HEK293 (cell line): ENCODE data around the gene TLE3.

Experiments used
- FEZF1 ChIP-seq: fragments of 450-650 bp; formaldehyde crosslinking; IDR thresholded peaks from 2 replicates; pipeline ENCODE4 v1.5.1; 2016; ENCODE audit warnings: missing biosample characterization, missing genetic modification characterization
- GLI4 ChIP-seq: fragments of 450-650 bp; formaldehyde crosslinking; IDR thresholded peaks from 2 replicates; pipeline ENCODE4 v1.5.1; 2016; ENCODE audit warnings: missing biosample characterization, missing genetic modification characterization
- KLF9 ChIP-seq: fragments of 450-650 bp; formaldehyde crosslinking; IDR thresholded peaks from 2 replicates; pipeline ENCODE4 v1.5.1; 2016; ENCODE audit warnings: missing biosample characterization, missing genetic modification characterization, low read depth
- MEIS1 ChIP-seq: sonication (generic); formaldehyde crosslinking; IDR thresholded peaks from 2 replicates; pipeline ENCODE4 v1.8.1; 2022; ENCODE audit warnings: missing genetic modification reagents, mild to moderate bottlenecking, borderline replicate concordance
- SCRT2 ChIP-seq: fragments of 450-650 bp; formaldehyde crosslinking; IDR thresholded peaks from 2 replicates; pipeline ENCODE4 v1.5.1; 2016; ENCODE audit warnings: missing biosample characterization, missing genetic modification characterization
- SETDB1 ChIP-seq: IDR thresholded peaks from one replicate; pipeline ENCODE4 v1.6.1; 2017; ENCODE audit warnings: mild to moderate bottlenecking, low read length, moderate library complexity, mixed read lengths; ENCODE audit not compliant: insufficient read length
- ZNF10 ChIP-seq: fragments of 450-650 bp; formaldehyde crosslinking; IDR thresholded peaks from 2 replicates; pipeline ENCODE4 v1.5.1; 2017; ENCODE audit warnings: missing biosample characterization, missing genetic modification characterization
- ZNF121 ChIP-seq: fragments of 450-650 bp; formaldehyde crosslinking; IDR thresholded peaks from 2 replicates; pipeline ENCODE4 v1.5.1; 2016; ENCODE audit warnings: missing biosample characterization, missing genetic modification characterization
- ZNF138 ChIP-seq: fragments of 450-650 bp; formaldehyde crosslinking; IDR thresholded peaks from 2 replicates; pipeline ENCODE4 v1.5.1; 2016; ENCODE audit warnings: missing biosample characterization, missing genetic modification characterization, borderline replicate concordance
- ZNF202 ChIP-seq: fragments of 450-650 bp; formaldehyde crosslinking; IDR thresholded peaks from 2 replicates; pipeline ENCODE4 v1.5.1; 2016; ENCODE audit warnings: missing biosample characterization, missing genetic modification characterization, borderline replicate concordance
- ZNF24 ChIP-seq: fragments of 450-650 bp; formaldehyde crosslinking; IDR thresholded peaks from 2 replicates; pipeline ENCODE4 v1.5.1; 2016; ENCODE audit warnings: missing biosample characterization, missing genetic modification characterization
- ZNF311 ChIP-seq: fragments of 450-650 bp; formaldehyde crosslinking; IDR thresholded peaks from 2 replicates; pipeline ENCODE4 v1.5.1; 2017; ENCODE audit warnings: missing biosample characterization, missing genetic modification characterization, borderline replicate concordance
- ZNF404 ChIP-seq: fragments of 450-650 bp; formaldehyde crosslinking; IDR thresholded peaks from 2 replicates; pipeline ENCODE4 v1.5.1; 2017; ENCODE audit warnings: missing biosample characterization, missing genetic modification characterization
- ZNF426 ChIP-seq: fragments of 450-650 bp; formaldehyde crosslinking; IDR thresholded peaks from 2 replicates; pipeline ENCODE4 v1.5.1; 2017; ENCODE audit warnings: missing biosample characterization, missing genetic modification characterization, mild to moderate bottlenecking, inconsistent platforms, moderate library complexity
- ZNF473 ChIP-seq: fragments of 450-650 bp; formaldehyde crosslinking; IDR thresholded peaks from 2 replicates; pipeline ENCODE4 v1.5.1; 2017; ENCODE audit warnings: missing biosample characterization, missing genetic modification characterization
- ZNF558 ChIP-seq: fragments of 450-650 bp; formaldehyde crosslinking; IDR thresholded peaks from 2 replicates; pipeline ENCODE4 v1.5.1; 2016; ENCODE audit warnings: missing biosample characterization, missing genetic modification characterization
- ZNF585B ChIP-seq: fragments of 450-650 bp; formaldehyde crosslinking; IDR thresholded peaks from 2 replicates; pipeline ENCODE4 v1.5.1; 2016; ENCODE audit warnings: missing biosample characterization, missing genetic modification characterization
- ZNF654 ChIP-seq: fragments of 450-650 bp; formaldehyde crosslinking; IDR thresholded peaks from 2 replicates; pipeline ENCODE4 v1.5.1; 2016; ENCODE audit warnings: low read depth, missing biosample characterization, missing genetic modification characterization
- ZNF707 ChIP-seq: fragments of 450-650 bp; formaldehyde crosslinking; IDR thresholded peaks from 2 replicates; pipeline ENCODE4 v1.5.1; 2016; ENCODE audit warnings: missing biosample characterization, missing genetic modification characterization
- ZNF843 ChIP-seq: fragments of 450-650 bp; formaldehyde crosslinking; IDR thresholded peaks from 2 replicates; pipeline ENCODE4 v1.5.1; 2016; ENCODE audit warnings: missing biosample characterization, missing genetic modification characterization
- ZSCAN30 ChIP-seq: fragments of 450-650 bp; IDR thresholded peaks from 2 replicates; pipeline ENCODE4 v1.5.1; 2018; ENCODE audit warnings: missing biosample characterization, mild to moderate bottlenecking, missing genetic modification characterization, moderate library complexity
- TF ChIP-seq, protein P1 (sequence below): fragments of 450-650 bp; formaldehyde crosslinking; IDR thresholded peaks from 2 replicates; pipeline ENCODE4 v1.5.1; 2016; ENCODE audit warnings: missing biosample characterization, missing genetic modification characterization
- TF ChIP-seq, protein P2 (sequence below): fragments of 450-650 bp; formaldehyde crosslinking; IDR thresholded peaks from 2 replicates; pipeline ENCODE4 v1.5.1; 2016; ENCODE audit warnings: missing biosample characterization, missing genetic modification characterization
- TF ChIP-seq, protein P3 (sequence below): fragments of 450-650 bp; formaldehyde crosslinking; IDR thresholded peaks from 2 replicates; pipeline ENCODE4 v1.5.1; 2016; ENCODE audit warnings: missing biosample characterization, missing genetic modification characterization
- TF ChIP-seq, protein P4 (sequence below): fragments of 450-650 bp; IDR thresholded peaks from 2 replicates; pipeline ENCODE4 v1.5.1; 2018; ENCODE audit warnings: missing biosample characterization, mild to moderate bottlenecking, missing genetic modification characterization
- TF ChIP-seq, protein P5 (sequence below): fragments of 450-650 bp; formaldehyde crosslinking; IDR thresholded peaks from 2 replicates; pipeline ENCODE4 v1.5.1; 2016; ENCODE audit warnings: missing biosample characterization, missing genetic modification characterization
- TF ChIP-seq, protein P6 (sequence below): fragments of 450-650 bp; formaldehyde crosslinking; IDR thresholded peaks from 2 replicates; pipeline ENCODE4 v1.5.1; 2016; ENCODE audit warnings: missing biosample characterization, missing genetic modification characterization

The TLE3 gene

DNA sequence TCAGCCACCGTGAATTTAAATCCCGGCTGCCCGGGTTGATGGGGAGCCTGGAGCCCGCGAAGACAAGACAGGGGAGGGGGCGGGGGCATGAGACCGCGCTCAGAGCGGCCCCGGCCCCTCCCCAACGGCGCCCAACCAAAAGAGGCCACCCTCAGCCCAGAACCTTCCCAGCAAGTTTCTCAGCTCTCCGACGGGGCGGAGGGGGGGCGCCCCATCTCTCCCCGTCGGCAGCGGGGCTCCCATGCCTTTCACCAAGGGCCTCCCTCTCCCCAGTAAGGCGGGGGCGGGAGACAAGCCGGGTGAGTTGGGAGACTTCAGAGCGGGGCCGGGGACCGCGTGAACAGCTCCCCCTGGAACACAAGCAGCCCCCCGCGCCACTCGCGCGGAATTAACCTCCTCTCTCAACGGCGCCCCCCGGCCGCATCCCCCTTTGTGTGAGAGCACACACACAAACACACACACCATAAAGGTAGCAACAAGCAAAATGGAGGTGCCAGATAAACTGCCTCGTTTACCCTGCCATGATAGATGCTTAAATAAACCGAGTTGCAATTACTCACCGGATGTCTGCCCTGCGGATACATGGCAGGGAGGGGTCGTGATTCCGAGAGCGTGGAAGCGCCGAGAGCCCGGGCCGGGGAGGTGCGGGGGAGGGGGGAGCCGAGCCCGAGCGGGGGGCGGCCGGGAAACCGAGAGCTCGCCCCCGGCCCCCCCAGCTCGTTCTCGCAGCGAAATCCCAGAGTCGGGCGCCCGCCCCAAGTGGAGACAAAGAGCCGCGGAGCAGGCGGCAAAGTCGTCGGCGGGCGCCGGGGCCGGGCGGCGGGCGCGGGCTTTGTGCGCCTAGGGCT is 1.3 kb downstream of the TLE3 start (continued):
- TF ChIP-seq, protein P1, sequence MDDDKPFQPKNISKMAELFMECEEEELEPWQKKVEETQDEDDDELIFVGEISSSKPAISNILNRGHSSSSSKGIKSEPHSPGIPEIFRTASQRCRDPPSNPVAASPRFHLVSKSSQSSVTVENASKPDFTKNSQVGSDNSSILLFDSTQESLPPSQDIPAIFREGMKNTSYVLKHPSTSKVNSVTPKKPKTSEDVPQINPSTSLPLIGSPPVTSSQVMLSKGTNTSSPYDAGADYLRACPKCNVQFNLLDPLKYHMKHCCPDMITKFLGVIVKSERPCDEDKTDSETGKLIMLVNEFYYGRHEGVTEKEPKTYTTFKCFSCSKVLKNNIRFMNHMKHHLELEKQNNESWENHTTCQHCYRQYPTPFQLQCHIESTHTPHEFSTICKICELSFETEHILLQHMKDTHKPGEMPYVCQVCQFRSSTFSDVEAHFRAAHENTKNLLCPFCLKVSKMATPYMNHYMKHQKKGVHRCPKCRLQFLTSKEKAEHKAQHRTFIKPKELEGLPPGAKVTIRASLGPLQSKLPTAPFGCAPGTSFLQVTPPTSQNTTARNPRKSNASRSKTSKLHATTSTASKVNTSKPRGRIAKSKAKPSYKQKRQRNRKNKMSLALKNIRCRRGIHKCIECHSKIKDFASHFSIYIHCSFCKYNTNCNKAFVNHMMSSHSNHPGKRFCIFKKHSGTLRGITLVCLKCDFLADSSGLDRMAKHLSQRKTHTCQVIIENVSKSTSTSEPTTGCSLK (tag by site-specific recombination): no peak
- TF ChIP-seq SETDB1 (no peak), GLI4 (tag by site-specific recombination) (no peak; the same call in 1 of the 2 replicates), ZSCAN30 (tag by site-specific recombination) (no peak), MEIS1 (CRISPR knock-in tag) (no peak), ZNF707 (tag by site-specific recombination) (no peak), ZNF138 (tag by site-specific recombination) (no peak), ZNF404 (tag by site-specific recombination) (no peak), ZNF473 (no peak), ZNF24 (tag by site-specific recombination) (no peak), FEZF1 (tag by site-specific recombination) (no peak), ZNF202 (tag by site-specific recombination) (no peak), ZNF585B (tag by site-specific recombination) (no peak), ZNF10 (tag by site-specific recombination) (no peak), ZNF654 (tag by site-specific recombination) (no peak), ZNF843 (tag by site-specific recombination) (0 out of 2 replicates have a peak, but pooled peaks have one; percentile 16), ZNF426 (no peak), ZNF121 (tag by site-specific recombination) (no peak), ZNF311 (tag by site-specific recombination) (no peak), ZNF558 (no peak), SCRT2 (0 out of 2 replicates have a peak, but pooled peaks have one; percentile 54), KLF9 (tag by site-specific recombination) (peak; percentile 52; the same call in 1 of the 2 replicates)
- TF ChIP-seq, protein P2, sequence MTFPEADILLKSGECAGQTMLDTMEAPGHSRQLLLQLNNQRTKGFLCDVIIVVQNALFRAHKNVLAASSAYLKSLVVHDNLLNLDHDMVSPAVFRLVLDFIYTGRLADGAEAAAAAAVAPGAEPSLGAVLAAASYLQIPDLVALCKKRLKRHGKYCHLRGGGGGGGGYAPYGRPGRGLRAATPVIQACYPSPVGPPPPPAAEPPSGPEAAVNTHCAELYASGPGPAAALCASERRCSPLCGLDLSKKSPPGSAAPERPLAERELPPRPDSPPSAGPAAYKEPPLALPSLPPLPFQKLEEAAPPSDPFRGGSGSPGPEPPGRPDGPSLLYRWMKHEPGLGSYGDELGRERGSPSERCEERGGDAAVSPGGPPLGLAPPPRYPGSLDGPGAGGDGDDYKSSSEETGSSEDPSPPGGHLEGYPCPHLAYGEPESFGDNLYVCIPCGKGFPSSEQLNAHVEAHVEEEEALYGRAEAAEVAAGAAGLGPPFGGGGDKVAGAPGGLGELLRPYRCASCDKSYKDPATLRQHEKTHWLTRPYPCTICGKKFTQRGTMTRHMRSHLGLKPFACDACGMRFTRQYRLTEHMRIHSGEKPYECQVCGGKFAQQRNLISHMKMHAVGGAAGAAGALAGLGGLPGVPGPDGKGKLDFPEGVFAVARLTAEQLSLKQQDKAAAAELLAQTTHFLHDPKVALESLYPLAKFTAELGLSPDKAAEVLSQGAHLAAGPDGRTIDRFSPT: no peak
- TF ChIP-seq, protein P3, sequence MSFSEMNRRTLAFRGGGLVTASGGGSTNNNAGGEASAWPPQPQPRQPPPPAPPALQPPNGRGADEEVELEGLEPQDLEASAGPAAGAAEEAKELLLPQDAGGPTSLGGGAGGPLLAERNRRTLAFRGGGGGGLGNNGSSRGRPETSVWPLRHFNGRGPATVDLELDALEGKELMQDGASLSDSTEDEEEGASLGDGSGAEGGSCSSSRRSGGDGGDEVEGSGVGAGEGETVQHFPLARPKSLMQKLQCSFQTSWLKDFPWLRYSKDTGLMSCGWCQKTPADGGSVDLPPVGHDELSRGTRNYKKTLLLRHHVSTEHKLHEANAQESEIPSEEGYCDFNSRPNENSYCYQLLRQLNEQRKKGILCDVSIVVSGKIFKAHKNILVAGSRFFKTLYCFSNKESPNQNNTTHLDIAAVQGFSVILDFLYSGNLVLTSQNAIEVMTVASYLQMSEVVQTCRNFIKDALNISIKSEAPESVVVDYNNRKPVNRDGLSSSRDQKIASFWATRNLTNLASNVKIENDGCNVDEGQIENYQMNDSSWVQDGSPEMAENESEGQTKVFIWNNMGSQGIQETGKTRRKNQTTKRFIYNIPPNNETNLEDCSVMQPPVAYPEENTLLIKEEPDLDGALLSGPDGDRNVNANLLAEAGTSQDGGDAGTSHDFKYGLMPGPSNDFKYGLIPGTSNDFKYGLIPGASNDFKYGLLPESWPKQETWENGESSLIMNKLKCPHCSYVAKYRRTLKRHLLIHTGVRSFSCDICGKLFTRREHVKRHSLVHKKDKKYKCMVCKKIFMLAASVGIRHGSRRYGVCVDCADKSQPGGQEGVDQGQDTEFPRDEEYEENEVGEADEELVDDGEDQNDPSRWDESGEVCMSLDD (tag by site-specific recombination): peak; percentile 88
- TF ChIP-seq, protein P4, sequence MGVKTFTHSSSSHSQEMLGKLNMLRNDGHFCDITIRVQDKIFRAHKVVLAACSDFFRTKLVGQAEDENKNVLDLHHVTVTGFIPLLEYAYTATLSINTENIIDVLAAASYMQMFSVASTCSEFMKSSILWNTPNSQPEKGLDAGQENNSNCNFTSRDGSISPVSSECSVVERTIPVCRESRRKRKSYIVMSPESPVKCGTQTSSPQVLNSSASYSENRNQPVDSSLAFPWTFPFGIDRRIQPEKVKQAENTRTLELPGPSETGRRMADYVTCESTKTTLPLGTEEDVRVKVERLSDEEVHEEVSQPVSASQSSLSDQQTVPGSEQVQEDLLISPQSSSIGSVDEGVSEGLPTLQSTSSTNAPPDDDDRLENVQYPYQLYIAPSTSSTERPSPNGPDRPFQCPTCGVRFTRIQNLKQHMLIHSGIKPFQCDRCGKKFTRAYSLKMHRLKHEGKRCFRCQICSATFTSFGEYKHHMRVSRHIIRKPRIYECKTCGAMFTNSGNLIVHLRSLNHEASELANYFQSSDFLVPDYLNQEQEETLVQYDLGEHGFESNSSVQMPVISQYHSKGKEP: no peak
- TF ChIP-seq, protein P5, sequence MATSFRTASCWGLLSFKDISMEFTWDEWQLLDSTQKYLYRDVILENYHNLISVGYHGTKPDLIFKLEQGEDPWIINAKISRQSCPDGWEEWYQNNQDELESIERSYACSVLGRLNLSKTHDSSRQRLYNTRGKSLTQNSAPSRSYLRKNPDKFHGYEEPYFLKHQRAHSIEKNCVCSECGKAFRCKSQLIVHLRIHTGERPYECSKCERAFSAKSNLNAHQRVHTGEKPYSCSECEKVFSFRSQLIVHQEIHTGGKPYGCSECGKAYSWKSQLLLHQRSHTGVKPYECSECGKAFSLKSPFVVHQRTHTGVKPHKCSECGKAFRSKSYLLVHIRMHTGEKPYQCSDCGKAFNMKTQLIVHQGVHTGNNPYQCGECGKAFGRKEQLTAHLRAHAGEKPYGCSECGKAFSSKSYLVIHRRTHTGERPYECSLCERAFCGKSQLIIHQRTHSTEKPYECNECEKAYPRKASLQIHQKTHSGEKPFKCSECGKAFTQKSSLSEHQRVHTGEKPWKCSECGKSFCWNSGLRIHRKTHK (tag by site-specific recombination): no peak
- TF ChIP-seq, protein P6, sequence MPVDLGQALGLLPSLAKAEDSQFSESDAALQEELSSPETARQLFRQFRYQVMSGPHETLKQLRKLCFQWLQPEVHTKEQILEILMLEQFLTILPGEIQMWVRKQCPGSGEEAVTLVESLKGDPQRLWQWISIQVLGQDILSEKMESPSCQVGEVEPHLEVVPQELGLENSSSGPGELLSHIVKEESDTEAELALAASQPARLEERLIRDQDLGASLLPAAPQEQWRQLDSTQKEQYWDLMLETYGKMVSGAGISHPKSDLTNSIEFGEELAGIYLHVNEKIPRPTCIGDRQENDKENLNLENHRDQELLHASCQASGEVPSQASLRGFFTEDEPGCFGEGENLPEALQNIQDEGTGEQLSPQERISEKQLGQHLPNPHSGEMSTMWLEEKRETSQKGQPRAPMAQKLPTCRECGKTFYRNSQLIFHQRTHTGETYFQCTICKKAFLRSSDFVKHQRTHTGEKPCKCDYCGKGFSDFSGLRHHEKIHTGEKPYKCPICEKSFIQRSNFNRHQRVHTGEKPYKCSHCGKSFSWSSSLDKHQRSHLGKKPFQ (tag by site-specific recombination): no peak
